Transverse colon (tissue), 3 donors: ENCODE results near the gene LACTB.

Experiments
- CTCF ChIP-seq, 5 experiments: fragments of 200-600 bp in 3 of 5; fragments of 450-650 bp in 2 of 5; sonication (generic) in 3 of 5; IDR thresholded peaks; 1 replicate in 2 of 5; 2 replicates in 3 of 5; pipeline ENCODE4 v1.5.1; 2016 to 2017; ENCODE audit warnings: antibody characterized with exemption in 5 of 5, inconsistent platforms in 3 of 5, mild to moderate bottlenecking in 2 of 5, moderate library complexity in 1 of 5
- EP300 ChIP-seq: sonication (generic); formaldehyde crosslinking; IDR thresholded peaks from one replicate; pipeline ENCODE4 v1.6.1; 2017; ENCODE audit warnings: antibody characterized with exemption, low read depth
- POLR2A ChIP-seq: fragments of 450-650 bp; IDR thresholded peaks from one replicate; pipeline ENCODE4 v1.6.1; 2016; ENCODE audit warnings: antibody characterized with exemption, mild to moderate bottlenecking, moderate library complexity

- no peak for TF ChIP-seq CTCF (IDR thresholded peaks at IDR 0.05)
- no peak for TF ChIP-seq EP300
- no peak for TF ChIP-seq POLR2A
Observed at GRCh38 chr15:63156755-63157117, 35.1 kb downstream of the LACTB start.
